ENCODE data around the gene EMC1.

GRCh38 chr1:19167140-19167539 lies 84.2 kb downstream of the EMC1 start:
- no peak for TF ChIP-seq EZH2 (IDR thresholded peaks at IDR 0.05; ENCODE audit: low read length, missing control alignments)
- TF ChIP-seq CTCF (conservative IDR thresholded peaks at IDR 0.05 in 1 of 2, IDR thresholded peaks at IDR 0.05 in 1 of 2; ENCODE audit: low read depth in 1 of 2, low read length in 2 of 2) = no peak
